Measurements from ENCODE around the gene KRTAP10-12. TPM values are rescaled to one million over a fixed set of nuclear protein-coding genes. Genes with fewer than 3 reads are reported as not detected.
"Not testable (repeated sequence)": the region's sequence is repeated elsewhere in the genome, so short reads cannot be mapped to it uniquely, and the experiment has no call there.

KRTAP10-12 gene, protein sequence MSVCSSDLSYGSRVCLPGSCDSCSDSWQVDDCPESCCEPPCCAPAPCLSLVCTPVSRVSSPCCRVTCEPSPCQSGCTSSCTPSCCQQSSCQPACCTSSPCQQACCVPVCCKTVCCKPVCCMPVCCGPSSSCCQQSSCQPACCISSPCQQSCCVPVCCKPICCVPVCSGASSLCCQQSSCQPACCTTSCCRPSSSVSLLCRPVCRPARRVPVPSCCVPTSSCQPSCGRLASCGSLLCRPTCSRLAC
- not detected for total RNA-seq
- not detected for polyA plus RNA-seq (ENCODE audit: insufficient read depth, low read depth, low replicate concordance)
- long read RNA-seq, donor 1, result 0 reads
- long read RNA-seq, donor 2, result 0 reads

GRCh38 chr21:44697172-44697810, at the start of gene KRTAP10-12:
TSS of gene KRTAP10-12 (plus strand) at chr21:44697172. CDS start at chr21:44697202, 30 bp downstream.
- H3K27me3 ChIP-seq; H3K4me3 ChIP-seq; H3K36me3 ChIP-seq (ENCODE audit: low read depth, missing control alignments); H3K9me3 ChIP-seq; H3K27ac ChIP-seq; DNase-seq; intact Hi-C loops (cut with DNase I; ENCODE audit: low total_unique reads); H3K4me1 ChIP-seq: not testable (repeated sequence)
- 53 to 64% methylated on average over 10 to 17 of the region's 21 CpGs for whole genome bisulfite sequencing, 2 donors

GRCh38 chr21:44647222-44647552, 49.8 kb upstream of the KRTAP10-12 start:
- WGBS, 2 donors, result 58 to 71% methylated on average over 8 of the region's 8 CpGs
- intact Hi-C loops (cut with DNase I; ENCODE audit: low total_unique reads), result no loop called here
- no peaks in the 10 kb centered on the region for H3K27me3 ChIP-seq
- H3K4me3 ChIP-seq, result no peak overlapping the region
- H3K36me3 ChIP-seq (ENCODE audit: low read depth, missing control alignments), result no peaks in the 10 kb centered on the region
- no peak overlapping the region for H3K27ac ChIP-seq
- TF ChIP-seq POLR2A (IDR thresholded peaks at IDR 0.05) (no peak), CTCF (IDR thresholded peaks at IDR 0.05) (no peak)
- H3K9me3 ChIP-seq, result no peaks in the 10 kb centered on the region
- no peaks in the 10 kb centered on the region for H3K4me1 ChIP-seq
- no peak for DNase-seq

DNA sequence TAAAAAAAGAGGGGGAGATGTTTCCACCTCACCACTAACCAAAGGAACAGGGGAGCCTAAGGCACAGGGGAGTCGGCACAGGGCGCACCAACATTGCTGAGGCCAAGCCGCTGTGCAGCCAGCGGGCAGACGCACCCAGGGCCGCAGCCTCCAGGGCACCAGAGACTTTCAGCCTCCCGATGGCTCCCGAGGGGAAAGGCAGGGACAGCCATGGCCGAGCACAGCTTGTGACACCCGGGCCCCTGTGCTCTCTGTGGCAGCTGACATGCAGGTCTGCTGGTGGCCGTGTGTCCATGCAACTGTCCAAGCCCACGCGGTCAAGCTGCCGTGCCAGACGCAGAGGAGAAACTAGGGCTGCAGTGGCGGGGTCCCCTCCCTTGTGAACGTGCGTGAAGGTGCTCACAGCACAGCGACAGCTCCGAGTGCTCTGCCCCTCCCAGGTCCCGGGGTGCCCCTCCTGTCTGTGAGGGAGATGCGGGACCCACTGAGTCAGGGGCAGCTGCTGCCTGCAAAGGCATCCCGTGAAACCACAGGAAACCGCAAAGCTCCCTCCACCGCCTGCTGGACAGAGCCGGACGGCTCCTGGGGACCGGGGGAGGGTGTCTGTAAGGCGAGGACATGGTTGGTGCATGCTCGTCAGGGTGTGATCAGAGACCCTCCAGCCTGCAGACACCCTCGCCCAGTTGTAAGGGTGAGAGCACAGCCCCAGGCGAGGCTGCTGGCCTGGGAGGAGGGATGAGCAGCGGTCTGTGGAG, 48.2 kb upstream of the KRTAP10-12 start:
- no peak for DNase-seq
- TF ChIP-seq POLR2A (IDR thresholded peaks at IDR 0.05) (no peak), CTCF (IDR thresholded peaks at IDR 0.05) (no peak)
- H3K36me3 ChIP-seq (ENCODE audit: low read depth, missing control alignments), result no peaks in the 10 kb centered on the region
- H3K27ac ChIP-seq, result no peak overlapping the region
- intact Hi-C loops (cut with DNase I; ENCODE audit: low total_unique reads), result no loop called here
- 71 to 82% methylated on average over 3 to 33 of the region's 33 CpGs for WGBS, 2 donors
- H3K9me3 ChIP-seq, result no peaks in the 10 kb centered on the region
- no peaks in the 10 kb centered on the region for H3K4me1 ChIP-seq
- no peaks in the 10 kb centered on the region for H3K27me3 ChIP-seq
- no peak overlapping the region for H3K4me3 ChIP-seq

DNA sequence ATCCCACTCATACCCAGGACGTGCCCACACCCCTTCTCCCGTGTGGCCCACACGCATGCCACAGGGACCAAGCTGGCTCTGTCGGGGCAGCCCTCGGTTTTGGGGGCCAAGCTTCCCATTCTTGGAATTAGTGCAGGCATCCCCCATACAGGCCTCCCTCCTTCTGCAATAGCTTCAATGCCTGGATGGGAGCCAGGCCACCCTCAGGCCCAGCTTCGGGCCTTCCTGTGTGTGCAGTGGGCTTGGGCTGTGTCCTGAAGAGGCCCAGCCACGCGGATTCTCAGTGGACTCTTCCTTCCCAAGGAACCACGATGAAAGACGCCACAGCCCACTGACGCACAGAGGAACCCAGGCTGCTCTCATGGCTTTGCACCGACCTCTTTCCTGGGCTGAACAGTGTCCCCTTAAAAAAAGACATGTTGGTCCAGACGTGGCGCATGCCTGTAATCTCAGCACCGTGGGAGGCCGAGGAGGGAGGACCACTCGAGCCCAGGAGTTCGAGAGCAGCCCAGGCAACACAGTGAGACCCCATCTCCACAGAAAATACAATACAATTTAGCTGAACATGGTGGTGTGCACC, 47.4 kb upstream of the KRTAP10-12 start:
- TF ChIP-seq CTCF (IDR thresholded peaks at IDR 0.05) (no peak), POLR2A (IDR thresholded peaks at IDR 0.05) (no peak)
- Histone ChIP-seq H3K27me3 (no peaks in the 10 kb centered on the region), H3K4me1 (no peaks in the 10 kb centered on the region), H3K9me3 (no peaks in the 10 kb centered on the region), H3K4me3 (no peak overlapping the region), H3K27ac (no peak overlapping the region), H3K36me3 (ENCODE audit: low read depth, missing control alignments) (no peaks in the 10 kb centered on the region)
- intact Hi-C loops (cut with DNase I; ENCODE audit: low total_unique reads), result no loop called here
- WGBS, 2 donors, result 80 to 82% methylated on average over 18 of the region's 18 CpGs
- DNase-seq, result no peak

All from testis (tissue), 5 donors.